Measurements from ENCODE around the gene CCDC93.

Gene CCDC93

GRCh38 chr2:118013724-118014491 lies at the start of gene CCDC93:
Gene CCDC93, minus strand, starts transcription at chr2:118014070. Its CDS starts 75 bp downstream, at chr2:118013995.
- peak; percentile 83 for DNase-seq (ENCODE audit: low spot score)

GRCh38 chr2:118062669-118063068 lies 48.8 kb upstream of the CCDC93 start:
- DNase-seq (ENCODE audit: low spot score), result no peak

GRCh38 chr2:118062048-118062447 lies 48.2 kb upstream of the CCDC93 start:
- no peak for DNase-seq (ENCODE audit: low spot score)

GRCh38 chr2:118061135-118061955 lies 47.5 kb upstream of the CCDC93 start:
- DNase-seq (ENCODE audit: low spot score), result peak; percentile 56

GRCh38 chr2:118059919-118060478 lies 46.1 kb upstream of the CCDC93 start:
- DNase-seq (ENCODE audit: low spot score), result no peak

GRCh38 chr2:118058951-118059350 lies 45.1 kb upstream of the CCDC93 start:
- DNase-seq (ENCODE audit: low spot score), result no peak

- no peak for DNase-seq (ENCODE audit: low spot score)
These were observed 42.9 kb upstream of the CCDC93 start for GRCh38 chr2:118056801-118057200.

- no peak for DNase-seq (ENCODE audit: low spot score)
These were observed 42.3 kb upstream of the CCDC93 start for GRCh38 chr2:118056165-118056534.

- no peak for DNase-seq (ENCODE audit: low spot score)
These were observed 41.8 kb upstream of the CCDC93 start for GRCh38 chr2:118055512-118056164.

- DNase-seq (ENCODE audit: low spot score), result no peak
These were observed 40.5 kb upstream of the CCDC93 start for GRCh38 chr2:118054213-118055008.

- no peak for DNase-seq (ENCODE audit: low spot score)
These were observed 39.8 kb upstream of the CCDC93 start for GRCh38 chr2:118053681-118054080.

- no peak for DNase-seq (ENCODE audit: low spot score)
These were observed 38.6 kb upstream of the CCDC93 start for GRCh38 chr2:118052474-118052873.

- DNase-seq (ENCODE audit: low spot score), result no peak
These were observed 38.0 kb upstream of the CCDC93 start for GRCh38 chr2:118051826-118052358.

GRCh38 chr2:118050974-118051373 lies 37.1 kb upstream of the CCDC93 start:
- DNase-seq (ENCODE audit: low spot score), result no peak

GRCh38 chr2:118050386-118050785 lies 36.5 kb upstream of the CCDC93 start:
- DNase-seq (ENCODE audit: low spot score), result no peak

- no peak for DNase-seq (ENCODE audit: low spot score)
These were observed 35.9 kb upstream of the CCDC93 start for GRCh38 chr2:118049816-118050140.

- no peak for DNase-seq (ENCODE audit: low spot score)
These were observed 35.4 kb upstream of the CCDC93 start for GRCh38 chr2:118049140-118049815.

GRCh38 chr2:118048401-118048800 lies 34.5 kb upstream of the CCDC93 start:
- DNase-seq (ENCODE audit: low spot score), result no peak

- DNase-seq (ENCODE audit: low spot score), result peak; percentile 53
These were observed 33.5 kb upstream of the CCDC93 start for GRCh38 chr2:118047380-118047826.

- peak; percentile 74 for DNase-seq (ENCODE audit: low spot score)
These were observed 32.9 kb upstream of the CCDC93 start for GRCh38 chr2:118046634-118047210.
